Endothelial cell of umbilical vein (primary cell): Measurements from ENCODE around the gene CABP5.
"Not testable (repeated sequence)": the region's sequence is repeated elsewhere in the genome, so short reads cannot be mapped to it uniquely, and the experiment has no call there.

Source experiments
- CTCF ChIP-seq, 2 donors: IDR thresholded peaks; 1 replicate in 1 of 2; 2 replicates in 1 of 2; pipeline ENCODE4 v1.5.1; 2011; ENCODE audit warnings: low read length in 2 of 2, mild to moderate bottlenecking in 2 of 2, moderate library complexity in 2 of 2, control low read depth in 1 of 2, inconsistent platforms in 1 of 2, low read depth in 1 of 2; ENCODE audit not compliant: insufficient read depth in 1 of 2; ENCODE audit errors: extremely low read depth in 1 of 2
- MYC ChIP-seq: IDR thresholded peaks from one replicate; pipeline ENCODE4 v1.6.1; 2011; ENCODE audit warnings: mild to moderate bottlenecking, low read depth, low read length
- POLR2A ChIP-seq: IDR thresholded peaks from 2 replicates; pipeline ENCODE4 v1.6.1; 2012; ENCODE audit warnings: low read depth, mild to moderate bottlenecking, control low read depth, low read length

GRCh38 chr19:48091111-48091718 lies 47.3 kb upstream of the CABP5 start:
- not testable (repeated sequence) for TF ChIP-seq POLR2A; CTCF (IDR thresholded peaks at IDR 0.05; ENCODE audit: extremely low read depth in 1 of 2, insufficient read depth in 1 of 2, low read depth in 1 of 2, low read length in 2 of 2); MYC
